NCI-H1436 treated with DMSO at 0.1 percent for 48 hours (cell line): ENCODE results near the gene EPM2AIP1.
"Not testable (repeated sequence)": the region's sequence is repeated elsewhere in the genome, so short reads cannot be mapped to it uniquely, and the experiment has no call there.

Source experiments
- DNase-seq: peaks from one replicate; lab custom pipeline; 2025; lab: John Stamatoyannopoulos, UW

The EPM2AIP1 gene

DNA sequence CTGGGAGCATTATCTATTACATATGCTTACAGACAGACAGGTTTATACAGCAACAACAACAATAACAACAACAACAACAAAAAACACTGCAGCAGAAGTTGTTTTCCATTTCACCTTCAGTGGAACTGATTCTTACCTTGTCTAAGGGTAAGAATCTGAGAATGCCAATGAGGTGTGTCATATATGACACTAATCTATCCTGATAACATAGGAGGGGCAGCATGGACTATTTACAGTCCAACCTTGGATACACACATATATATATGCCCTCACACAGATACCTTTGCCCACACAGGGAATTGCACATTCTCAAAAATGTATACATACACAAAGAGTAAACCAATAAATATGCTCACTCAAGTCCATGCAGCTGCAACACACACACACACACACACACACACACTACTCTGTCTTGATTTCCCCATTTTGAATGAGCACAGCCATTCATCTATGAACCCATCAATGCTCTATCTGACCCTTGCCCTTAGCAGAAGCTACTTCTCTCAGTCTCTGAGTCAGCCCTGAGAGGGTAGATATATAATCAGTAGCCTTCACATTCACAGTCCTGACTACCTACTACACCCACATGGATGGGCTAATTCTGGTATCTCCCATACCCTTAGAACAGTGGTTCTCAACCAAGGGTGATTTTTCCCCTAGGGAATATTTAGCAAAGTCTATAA, 38.3 kb downstream of the EPM2AIP1 start:
- DNase-seq = no peak

GRCh38 chr3:36947814-36948213, 45.1 kb downstream of the EPM2AIP1 start:
- not testable (repeated sequence) for DNase-seq

GRCh38 chr3:36945333-36945980, 47.5 kb downstream of the EPM2AIP1 start:
- DNase-seq = no peak

GRCh38 chr3:36944641-36945270, 48.2 kb downstream of the EPM2AIP1 start, which contains the start of gene TRANK1:
TRANK1 (minus strand) TSS chr3:36945054; CDS start chr3:36944809, 245 bp downstream.
- DNase-seq = no peak

- DNase-seq = no peak
Observed at GRCh38 chr3:36944012-36944640, 48.8 kb downstream of the EPM2AIP1 start.

DNA sequence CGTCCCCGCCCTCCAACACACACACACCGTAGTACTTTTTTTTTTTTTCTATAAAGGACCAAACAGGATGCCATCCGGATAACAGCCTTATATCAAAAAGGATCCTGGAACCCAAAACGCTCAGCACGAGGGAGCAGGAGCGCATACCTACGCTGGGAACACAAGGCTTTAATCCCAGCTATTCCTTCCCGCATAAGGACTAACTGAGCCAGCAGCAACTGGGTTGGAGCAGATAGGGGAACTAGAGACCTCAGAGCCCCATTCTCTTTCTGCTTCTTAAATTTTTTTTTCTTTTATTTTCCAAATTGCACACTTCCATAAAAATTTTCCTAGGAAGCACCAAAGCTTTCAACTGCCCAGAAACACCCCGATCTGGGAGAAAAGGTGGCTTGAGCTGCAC, 49.3 kb downstream of the EPM2AIP1 start:
- DNase-seq = no peak

DNA sequence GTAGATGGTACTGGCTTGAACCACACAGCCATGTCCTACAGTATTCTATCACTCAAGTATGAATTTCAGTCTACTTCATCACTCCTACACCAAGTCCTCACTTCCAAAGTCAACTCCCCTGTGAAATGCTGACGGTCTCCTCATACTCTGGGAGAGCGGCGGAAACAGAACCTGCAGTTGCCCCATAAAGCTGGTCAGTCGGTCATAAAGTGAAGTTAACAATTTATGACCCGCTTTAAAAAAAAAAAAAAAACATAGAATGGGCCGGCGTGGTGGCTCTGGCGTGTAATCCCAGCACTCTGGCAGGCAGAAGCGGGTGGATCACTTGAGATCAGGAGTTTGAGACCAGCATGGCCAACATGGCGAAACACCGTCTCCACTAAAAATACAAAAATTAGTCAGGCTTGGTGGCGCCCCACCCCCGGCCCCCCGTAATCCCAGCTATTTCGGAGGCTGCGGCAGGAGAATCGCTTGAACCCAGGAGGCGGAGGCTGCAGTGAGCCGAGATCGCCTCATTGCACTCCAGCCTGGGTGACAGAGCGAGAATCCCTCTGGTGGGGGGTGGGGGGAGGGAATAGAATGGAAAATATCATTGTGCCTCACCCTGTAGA, 50.2 kb downstream of the EPM2AIP1 start:
- no peak for DNase-seq

- DNase-seq = no peak
Observed at GRCh38 chr3:36941658-36942057, 51.3 kb downstream of the EPM2AIP1 start.

GRCh38 chr3:36941162-36941561, 51.8 kb downstream of the EPM2AIP1 start:
- no peak for DNase-seq

DNA sequence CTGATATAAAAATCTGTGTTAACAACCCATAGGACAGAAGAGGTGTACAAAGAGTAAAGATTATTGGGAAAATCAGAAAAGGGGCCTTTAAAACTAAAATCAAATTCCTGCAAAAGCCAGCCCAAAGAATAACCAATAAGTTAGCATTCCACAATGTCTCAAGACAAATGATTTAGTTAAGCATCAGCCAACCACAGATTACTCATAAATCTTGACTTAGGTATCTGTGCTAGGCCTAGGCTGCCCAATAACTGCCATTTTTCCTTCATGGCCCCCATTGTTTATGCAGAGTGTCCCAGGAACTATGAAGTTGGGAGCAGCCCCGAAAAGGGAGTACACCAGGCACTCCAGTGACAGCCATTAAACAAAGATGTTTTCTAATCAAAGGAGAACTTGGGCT, 55.4 kb downstream of the EPM2AIP1 start:
- DNase-seq = no peak
